Activated CD4-positive, CD25-positive, alpha-beta regulatory T cell (primary cell): ENCODE measurements around the gene IGFBP3.

Experiments used
- DNase-seq, 4 experiments: peaks; one replicate each; lab custom pipeline; 2025; lab: John Stamatoyannopoulos, UW

The IGFBP3 gene

GRCh38 chr7:45872116-45873034 is 48.7 kb downstream of the IGFBP3 start:
- DNase-seq: no peak

DNA sequence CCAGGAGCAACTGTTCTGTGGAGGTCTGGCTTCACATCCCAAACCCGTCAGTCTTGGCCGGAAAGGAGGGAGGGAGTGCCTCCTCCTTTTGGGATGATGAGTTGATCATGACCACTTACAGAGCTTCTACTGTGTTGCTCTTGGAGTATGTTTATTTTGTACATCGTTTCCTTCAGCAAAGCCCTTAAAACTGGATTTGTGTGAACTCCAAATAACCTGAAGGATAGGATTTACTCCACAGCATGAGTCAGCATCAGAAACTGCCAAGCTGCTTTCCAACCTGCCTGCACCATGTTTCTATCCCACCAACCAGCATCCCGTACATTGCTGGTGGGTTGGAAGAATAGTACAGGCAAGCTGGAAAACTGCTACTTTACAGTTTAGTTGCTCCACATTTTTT is 51.6 kb downstream of the IGFBP3 start:
- no peak for DNase-seq

- DNase-seq: no peak
Observed at GRCh38 chr7:45867471-45867870, 53.6 kb downstream of the IGFBP3 start.

GRCh38 chr7:45865594-45866410 is 55.3 kb downstream of the IGFBP3 start:
- no peak for DNase-seq

DNA sequence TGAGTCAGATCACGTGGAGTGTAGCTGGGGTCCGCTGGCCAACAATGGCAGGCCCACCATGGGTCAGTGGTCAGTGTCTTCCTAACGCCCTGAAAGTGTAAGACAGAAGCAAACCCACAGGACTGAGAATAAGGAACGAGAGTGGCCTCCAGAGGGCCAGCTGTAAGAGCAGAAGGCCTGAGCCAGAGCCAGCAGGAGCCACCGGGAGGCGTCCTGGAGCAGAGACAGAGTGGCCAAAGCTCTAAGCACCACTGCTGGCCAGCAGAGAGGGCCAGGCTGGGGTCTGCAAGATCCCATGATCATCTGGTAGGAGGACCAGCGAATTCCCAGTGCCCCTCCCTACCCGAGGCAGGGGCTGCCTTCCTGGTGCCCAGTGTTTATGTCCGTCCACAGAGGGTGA is 57.4 kb downstream of the IGFBP3 start:
- no peak for DNase-seq
